H1 (cell line): Measurements from ENCODE around the gene RAB14.

Source experiments
- BRCA1 ChIP-seq: IDR thresholded peaks from 2 replicates; pipeline ENCODE4 v1.6.1; 2012; ENCODE audit warnings: low read depth, low read length, improper control_type of control experiment
- EGR1 ChIP-seq: IDR thresholded peaks from 2 replicates; pipeline ENCODE4 v1.6.1; 2011; ENCODE audit warnings: low read depth, low read length, borderline replicate concordance
- EP300 ChIP-seq, 2 experiments: IDR thresholded peaks; 1 replicate in 1 of 2; 2 replicates in 1 of 2; pipeline ENCODE4 v1.6.1; 2011 to 2012; ENCODE audit warnings: low read depth in 2 of 2, low read length in 2 of 2, mild to moderate bottlenecking in 2 of 2, borderline replicate concordance in 1 of 2, inconsistent platforms in 1 of 2, moderate library complexity in 1 of 2
- GABPA ChIP-seq: IDR thresholded peaks from 2 replicates; pipeline ENCODE4 v1.6.1; 2011; ENCODE audit warnings: mild to moderate bottlenecking, low read length, moderate library complexity, borderline replicate concordance; ENCODE audit not compliant: insufficient read depth
- USF2 ChIP-seq: IDR thresholded peaks from 2 replicates; pipeline ENCODE4 v1.6.1; 2011; ENCODE audit warnings: low read length, improper control_type of control experiment
- TF ChIP-seq, protein P1 (sequence below), 3 experiments: IDR thresholded peaks; 1 replicate in 2 of 3; 2 replicates in 1 of 3; pipeline versions ENCODE4 v1.5.1 to v1.6.1; 2011; ENCODE audit warnings: low read length in 3 of 3, mild to moderate bottlenecking in 3 of 3, inconsistent platforms in 2 of 3, low read depth in 1 of 3, moderate library complexity in 1 of 3; ENCODE audit not compliant: insufficient read depth in 1 of 3; ENCODE audit errors: control extremely low read depth in 1 of 3

DNA sequence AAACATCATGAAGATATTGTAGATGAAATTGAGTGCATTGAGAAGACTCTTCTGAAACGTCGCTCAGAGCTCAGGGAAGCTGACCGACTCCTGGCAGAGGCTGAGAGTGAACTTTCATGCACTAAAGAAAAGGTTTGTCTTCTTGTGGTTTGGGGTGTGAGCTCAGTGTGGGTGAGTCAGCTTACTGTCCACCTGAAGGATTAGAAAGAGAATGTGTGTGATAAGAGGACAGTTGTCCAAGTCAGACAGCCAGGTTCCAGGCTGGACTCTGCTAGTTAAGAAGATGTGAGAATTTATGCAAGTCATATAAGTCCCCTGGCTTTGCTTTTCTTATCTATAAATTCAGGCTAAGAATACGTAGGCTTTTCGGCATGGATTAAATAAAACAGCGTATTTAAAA lies 46.9 kb downstream of the RAB14 start:
- TF ChIP-seq, protein P1, sequence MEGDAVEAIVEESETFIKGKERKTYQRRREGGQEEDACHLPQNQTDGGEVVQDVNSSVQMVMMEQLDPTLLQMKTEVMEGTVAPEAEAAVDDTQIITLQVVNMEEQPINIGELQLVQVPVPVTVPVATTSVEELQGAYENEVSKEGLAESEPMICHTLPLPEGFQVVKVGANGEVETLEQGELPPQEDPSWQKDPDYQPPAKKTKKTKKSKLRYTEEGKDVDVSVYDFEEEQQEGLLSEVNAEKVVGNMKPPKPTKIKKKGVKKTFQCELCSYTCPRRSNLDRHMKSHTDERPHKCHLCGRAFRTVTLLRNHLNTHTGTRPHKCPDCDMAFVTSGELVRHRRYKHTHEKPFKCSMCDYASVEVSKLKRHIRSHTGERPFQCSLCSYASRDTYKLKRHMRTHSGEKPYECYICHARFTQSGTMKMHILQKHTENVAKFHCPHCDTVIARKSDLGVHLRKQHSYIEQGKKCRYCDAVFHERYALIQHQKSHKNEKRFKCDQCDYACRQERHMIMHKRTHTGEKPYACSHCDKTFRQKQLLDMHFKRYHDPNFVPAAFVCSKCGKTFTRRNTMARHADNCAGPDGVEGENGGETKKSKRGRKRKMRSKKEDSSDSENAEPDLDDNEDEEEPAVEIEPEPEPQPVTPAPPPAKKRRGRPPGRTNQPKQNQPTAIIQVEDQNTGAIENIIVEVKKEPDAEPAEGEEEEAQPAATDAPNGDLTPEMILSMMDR (IDR thresholded peaks at IDR 0.05; ENCODE audit: control extremely low read depth in 1 of 3, insufficient read depth in 1 of 3, low read depth in 1 of 3, low read length in 3 of 3) = no peak
- TF ChIP-seq BRCA1 (no peak), EGR1 (no peak), EP300 (IDR thresholded peaks at IDR 0.05; ENCODE audit: borderline replicate concordance in 1 of 2, low read depth in 2 of 2, low read length in 2 of 2) (no peak), GABPA (no peak), USF2 (no peak)
